Aorta (tissue), 5 donors: ENCODE data around the gene PDIA6. TPM values are rescaled to one million over a fixed set of nuclear protein-coding genes. Genes with fewer than 3 reads are reported as not detected.

Experiments used
- ATAC-seq: fragments of 200-7000 bp; cut with Tn5 transposase; one replicate; pipeline ENCODE4 v1.9.1; 2022; ENCODE audit warnings: moderate library complexity; ENCODE audit not compliant: low FRiP score
- DNase-seq, 2 donors: peaks; one replicate each; pipeline ENCODE4 v3.0.0-alpha.2; 2020
- H3K27ac ChIP-seq, 2 donors: one replicate each; pipeline ENCODE4 v1.5.1; 2013; ENCODE audit warnings: low read length in 2 of 2, mild to moderate bottlenecking in 2 of 2, moderate library complexity in 2 of 2, control low read depth in 1 of 2, inconsistent platforms in 1 of 2, low read depth in 1 of 2
- H3K27me3 ChIP-seq, 2 donors: one replicate each; pipeline ENCODE4 v1.6.1; 2013; ENCODE audit warnings: control low read depth in 1 of 2, low read length in 1 of 2, mild to moderate bottlenecking in 1 of 2, moderate library complexity in 1 of 2; ENCODE audit not compliant: insufficient read depth in 2 of 2, control insufficient read depth in 1 of 2
- H3K36me3 ChIP-seq, 2 donors: one replicate each; pipeline ENCODE4 v1.6.1; 2013; ENCODE audit warnings: control low read depth in 1 of 2, low read length in 1 of 2, mild to moderate bottlenecking in 1 of 2; ENCODE audit not compliant: insufficient read depth in 2 of 2, control insufficient read depth in 1 of 2
- H3K4me1 ChIP-seq, 2 donors: one replicate each; pipeline ENCODE4 v1.6.1; 2013; ENCODE audit warnings: low read length in 2 of 2, control low read depth in 1 of 2, mild to moderate bottlenecking in 1 of 2, moderate library complexity in 1 of 2; ENCODE audit not compliant: insufficient read depth in 2 of 2, control insufficient read depth in 1 of 2
- H3K4me3 ChIP-seq, 2 donors: one replicate each; pipeline ENCODE4 v1.5.1; 2013; ENCODE audit warnings: low read length in 2 of 2, control low read depth in 1 of 2, mild to moderate bottlenecking in 1 of 2
- H3K9me3 ChIP-seq: one replicate; pipeline ENCODE4 v1.6.1; 2013; ENCODE audit warnings: mild to moderate bottlenecking, low read length; ENCODE audit not compliant: control insufficient read depth
- WGBS, 2 donors: extraction: QIAGEN DNeasy Blood & Tissue Kit; methylation state at CpG; one replicate each; pipeline ENCODE4 v1.1.7; 2013; 5-methylcytosine and 5-hydroxymethylcytosine counted together
- intact Hi-C, 2 donors: fragments of 100-400 bp; cut with DNase I; formaldehyde crosslinking; loops; one replicate each; pipeline versions ENCODE4 v1.14.2 to v1.15.0; 2022
- polyA plus RNA-seq, 2 donors: library from polyadenylated mRNA; stranded (reverse); fragments of 200-250 nt; gene quantifications; one replicate each; pipeline ENCODE4 v1.2.3, GENCODE V29; 2013
- total RNA-seq, 2 donors: library from RNA; stranded (reverse); fragmentation: NEBNext Ultra II Directional; extraction: Animal tissue kit (Norgen Biotek cat#: 25700); gene quantifications; one replicate each; pipeline ENCODE4 v1.2.1, GENCODE V29; 2021
- donor health status: healthy with polysubstance abuse.
- donor health status: Bipolar disorder and iron deficiency.
- donor health status: DM: no; HTN: no; CAD: no.
- donor health status: DM: no; HTN: no; CAD: no.
- donor health status: DM: yes; HTN: yes; CAD: no.

PDIA6 gene
- total and polyA plus RNA-seq, 4 donors = 89.4 to 128 (median 105) TPM

DNA sequence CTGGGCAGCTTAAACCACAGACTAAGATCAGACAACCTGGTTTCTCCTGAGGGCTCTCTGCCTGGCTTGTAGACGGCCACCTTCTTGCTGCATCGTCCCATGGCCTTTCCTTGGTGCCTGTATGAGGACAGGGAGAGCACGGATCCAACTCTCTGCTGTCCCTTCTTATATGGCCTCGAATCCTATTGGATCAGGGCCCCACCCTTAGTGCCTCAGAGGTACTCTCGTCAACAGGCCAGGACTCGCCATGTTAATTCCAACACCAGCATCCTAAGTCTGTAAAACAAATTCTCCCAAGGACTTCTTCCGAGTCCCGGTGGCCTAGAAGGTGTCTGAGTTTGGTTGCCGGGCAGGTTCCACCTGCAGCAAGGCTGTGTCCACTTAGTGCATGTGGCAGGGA is 51.0 kb downstream of the PDIA6 start:
- no peaks in the 10 kb centered on the region for H3K9me3 ChIP-seq
- WGBS, 2 donors = 85 to 89% methylated on average over 9 of the region's 9 CpGs
- no peaks in the 10 kb centered on the region for H3K4me1 ChIP-seq
- H3K27ac ChIP-seq = no peak overlapping the region
- H3K36me3 ChIP-seq = no peaks in the 10 kb centered on the region
- peak in 1 of 2 donors; percentile 45 for DNase-seq
- intact Hi-C loops = no loop called here
- ATAC-seq = no peak
- no peak overlapping the region for H3K4me3 ChIP-seq
- H3K27me3 ChIP-seq = no peaks in the 10 kb centered on the region

DNA sequence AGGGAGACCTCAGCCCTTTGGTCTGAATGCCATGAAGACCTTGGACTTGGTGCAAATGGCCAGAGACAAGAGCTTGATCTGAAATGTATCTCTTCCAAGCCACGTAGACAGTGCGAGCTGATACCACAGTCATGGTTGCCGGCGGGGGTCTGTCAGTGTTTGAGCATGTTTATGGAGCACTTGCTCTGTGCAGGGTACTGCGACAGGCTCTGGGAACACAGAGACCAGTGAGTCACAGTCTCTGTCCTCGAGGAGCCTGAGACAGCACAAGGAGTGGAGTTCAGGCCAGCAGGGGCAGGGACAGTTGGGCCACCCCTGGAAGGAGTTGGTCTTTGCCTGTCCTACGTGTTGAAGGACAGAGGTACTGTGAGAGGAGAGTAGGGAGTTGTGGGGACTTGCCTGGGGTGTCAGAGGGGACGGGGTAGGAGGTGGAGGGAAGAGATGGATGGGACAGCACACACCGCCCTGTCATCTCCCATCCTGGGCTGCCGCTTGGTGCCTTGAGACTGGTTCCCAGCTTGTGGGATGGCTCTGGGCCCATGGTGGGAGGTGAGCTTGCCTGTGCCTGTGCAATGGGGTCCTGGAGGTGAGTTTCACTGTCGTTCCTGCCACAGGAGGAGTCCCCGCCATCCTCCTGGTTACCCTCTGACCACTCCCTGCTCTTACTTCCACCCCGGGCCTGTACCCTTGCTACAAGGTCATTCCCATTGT is 51.6 kb downstream of the PDIA6 start:
- peak in 1 of 2 donors; percentile 63 for DNase-seq

DNA sequence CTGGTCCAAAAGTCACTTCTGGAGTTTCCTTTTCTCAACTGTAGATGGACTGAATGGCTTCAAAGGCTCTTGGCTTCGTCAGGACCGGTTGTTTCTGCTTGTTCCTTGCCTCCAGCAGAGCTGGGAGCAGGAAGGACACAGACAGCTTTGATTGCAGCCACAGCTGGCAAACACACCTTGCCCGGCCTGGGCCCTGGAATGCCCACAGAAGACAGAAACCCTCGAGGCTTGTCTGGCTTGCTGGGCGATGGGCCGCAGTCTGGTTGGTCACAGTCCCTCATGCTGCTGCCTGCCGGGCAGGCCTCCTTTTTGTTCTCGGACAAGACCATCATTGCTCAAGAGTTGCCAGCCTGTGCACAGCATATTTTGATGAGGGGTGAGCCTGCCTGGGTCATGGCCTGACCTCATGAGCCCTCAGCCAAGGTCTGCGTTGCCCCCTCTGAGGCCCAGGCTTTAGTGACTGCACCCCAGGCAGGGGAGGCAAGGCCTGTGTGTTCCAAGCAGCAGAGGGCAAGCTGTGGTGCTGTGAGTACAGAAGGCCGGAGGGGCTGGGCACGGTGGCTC is 53.4 kb downstream of the PDIA6 start:
- ATAC-seq = no peak
- Histone ChIP-seq H3K27ac (no peak overlapping the region), H3K4me1 (no peaks in the 10 kb centered on the region), H3K9me3 (no peaks in the 10 kb centered on the region), H3K27me3 (no peaks in the 10 kb centered on the region), H3K4me3 (no peak overlapping the region), H3K36me3 (no peaks in the 10 kb centered on the region)
- DNase-seq = peak in 1 of 2 donors; percentile 68
- WGBS, 2 donors = 89 to 91% methylated on average over 11 of the region's 11 CpGs
- intact Hi-C loops = no loop called here

More for the DNA sequence above, 51.6 kb downstream of the PDIA6 start:
- H3K27me3 ChIP-seq = no peaks in the 10 kb centered on the region
- no peaks in the 10 kb centered on the region for H3K4me1 ChIP-seq
- intact Hi-C loops = no loop called here
- H3K4me3 ChIP-seq = no peak overlapping the region
- no peaks in the 10 kb centered on the region for H3K36me3 ChIP-seq
- 88 to 90% methylated on average over 13 of the region's 13 CpGs for WGBS, 2 donors
- no peak overlapping the region for H3K27ac ChIP-seq
- H3K9me3 ChIP-seq = no peaks in the 10 kb centered on the region
- no peak for ATAC-seq

DNA sequence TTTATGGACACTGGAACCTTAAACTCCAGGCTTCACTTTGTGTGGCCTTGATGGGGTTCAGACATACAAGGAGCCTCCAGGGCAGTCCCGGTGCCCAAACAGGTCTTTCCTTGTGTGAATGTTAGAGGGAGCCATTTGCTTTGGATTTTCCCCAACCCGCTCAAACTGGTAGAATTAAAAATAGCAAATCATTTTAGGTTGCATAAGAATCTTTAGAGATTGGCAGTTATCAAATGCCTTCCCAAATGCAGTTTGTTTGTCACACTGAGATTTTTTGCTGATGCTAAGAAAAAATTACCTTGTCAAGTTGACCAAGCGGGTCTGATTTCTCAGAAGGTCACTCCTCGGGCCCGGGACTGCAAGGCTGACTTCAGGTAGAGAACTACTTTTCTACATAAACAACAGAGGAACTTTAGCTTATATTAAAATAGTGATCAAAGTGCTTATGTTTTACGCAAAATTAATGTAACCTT is 54.7 kb downstream of the PDIA6 start:
- 92 to 93% methylated on average over 6 of the region's 6 CpGs for WGBS, 2 donors
- intact Hi-C loops = no loop called here
- Histone ChIP-seq H3K4me1 (no peaks in the 10 kb centered on the region), H3K27ac (no peak overlapping the region), H3K4me3 (no peak overlapping the region), H3K9me3 (no peaks in the 10 kb centered on the region), H3K36me3 (no peaks in the 10 kb centered on the region), H3K27me3 (no peaks in the 10 kb centered on the region)
- no peak for DNase-seq
- ATAC-seq = no peak

DNA sequence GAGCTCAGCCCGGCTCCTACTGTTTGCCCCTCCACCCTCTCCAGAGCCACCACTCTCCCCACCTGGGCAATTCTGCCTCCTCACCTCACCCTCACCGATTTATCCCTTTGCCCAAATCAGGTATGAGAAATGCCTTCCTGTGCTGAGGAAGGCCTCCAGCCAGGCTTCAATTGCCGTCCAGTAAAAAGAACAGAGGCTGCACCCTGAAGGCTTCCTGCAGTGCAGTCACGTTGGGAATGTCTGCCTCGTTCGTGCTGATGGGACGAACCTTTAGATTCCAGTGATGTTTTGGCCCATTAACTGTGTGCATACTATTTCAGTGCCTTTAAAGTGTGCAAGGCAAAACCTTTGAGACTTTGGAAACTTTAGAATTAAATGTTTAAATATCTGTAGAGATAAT is 57.0 kb downstream of the PDIA6 start:
- H3K9me3 ChIP-seq = no peaks in the 10 kb centered on the region
- H3K4me3 ChIP-seq = no peak overlapping the region
- intact Hi-C loops = no loop called here
- no peaks in the 10 kb centered on the region for H3K4me1 ChIP-seq
- DNase-seq = no peak
- no peak for ATAC-seq
- H3K27me3 ChIP-seq = no peaks in the 10 kb centered on the region
- WGBS, 2 donors = 56% methylated on average over 7 of the region's 7 CpGs
- H3K27ac ChIP-seq = no peak overlapping the region
- no peaks in the 10 kb centered on the region for H3K36me3 ChIP-seq

DNA sequence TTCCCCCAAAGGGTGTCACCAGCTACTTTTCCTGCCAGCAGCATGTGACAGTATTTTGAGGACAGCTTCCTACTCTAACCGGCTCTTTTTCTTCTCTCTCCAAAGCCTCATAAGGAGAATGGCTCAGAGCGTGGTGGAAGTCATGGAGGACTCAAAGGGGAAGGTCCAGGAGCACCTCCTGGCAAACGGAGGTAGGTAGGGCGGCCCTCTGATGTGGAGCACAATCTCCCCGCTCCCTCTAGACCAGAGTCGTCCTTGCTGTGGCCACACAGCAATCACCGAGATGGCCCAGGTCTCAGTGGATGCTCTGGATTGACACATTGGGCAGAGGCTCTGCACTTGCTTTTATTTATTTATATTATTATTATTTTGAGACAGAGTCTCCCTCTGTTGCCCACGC is 58.7 kb downstream of the PDIA6 start:
- intact Hi-C loops = no loop called here
- ATAC-seq (no peak), DNase-seq (peak in 1 of 2 donors; percentile 43)
- no peaks in the 10 kb centered on the region for H3K36me3 ChIP-seq
- 84 to 86% methylated on average over 8 of the region's 8 CpGs for WGBS, 2 donors
- H3K27me3 ChIP-seq = no peaks in the 10 kb centered on the region
- no peaks in the 10 kb centered on the region for H3K4me1 ChIP-seq
- no peaks in the 10 kb centered on the region for H3K9me3 ChIP-seq
- H3K27ac ChIP-seq = no peak overlapping the region
- H3K4me3 ChIP-seq = no peak overlapping the region

DNA sequence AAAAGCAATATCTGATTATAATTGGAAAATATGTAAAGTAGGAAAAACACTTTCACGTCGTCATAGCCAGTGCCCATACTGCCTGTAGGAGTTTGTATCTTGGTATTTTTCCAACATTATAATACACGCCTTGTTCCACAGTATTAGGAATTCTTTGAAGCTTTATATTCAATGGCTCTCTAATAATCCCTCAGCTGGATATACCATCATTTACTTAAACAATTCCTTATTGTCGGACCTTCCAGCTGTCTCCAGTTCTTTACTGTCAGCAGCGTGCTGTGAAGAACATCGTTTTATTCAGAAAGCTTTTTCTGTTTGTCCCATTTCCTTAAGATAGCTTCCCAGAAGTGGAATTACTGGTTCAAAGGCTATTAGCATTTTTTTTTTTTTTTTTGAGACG is 59.4 kb downstream of the PDIA6 start:
- Histone ChIP-seq H3K27me3 (no peaks in the 10 kb centered on the region), H3K4me1 (no peaks in the 10 kb centered on the region), H3K9me3 (no peaks in the 10 kb centered on the region), H3K4me3 (no peak overlapping the region), H3K36me3 (no peaks in the 10 kb centered on the region), H3K27ac (no peak overlapping the region)
- no peak for DNase-seq
- no peak for ATAC-seq
- intact Hi-C loops = no loop called here
- 66 to 72% methylated on average over 7 of the region's 7 CpGs for WGBS, 2 donors

DNA sequence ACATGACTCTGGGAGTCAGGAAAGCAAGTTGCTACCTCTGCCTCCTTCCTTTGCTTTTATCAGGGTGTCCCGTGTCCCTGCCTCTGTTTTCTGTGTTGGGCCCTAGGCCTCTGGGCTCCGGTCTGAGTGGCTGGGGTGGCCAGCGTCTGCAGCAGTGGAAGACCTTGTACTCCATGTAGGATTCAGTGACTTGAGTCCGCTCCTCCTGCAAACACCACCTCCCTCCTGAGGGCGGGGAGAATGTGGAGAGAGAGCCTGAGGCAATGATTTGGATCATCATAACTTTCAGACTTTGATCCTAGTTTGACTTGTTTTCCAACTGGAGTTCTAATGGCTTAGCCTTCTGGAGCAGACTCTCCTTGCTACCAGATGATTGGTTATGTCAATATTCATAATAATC is 60.3 kb downstream of the PDIA6 start:
- no peaks in the 10 kb centered on the region for H3K36me3 ChIP-seq
- H3K4me3 ChIP-seq = no peak overlapping the region
- no peak overlapping the region for H3K27ac ChIP-seq
- no peaks in the 10 kb centered on the region for H3K9me3 ChIP-seq
- no peaks in the 10 kb centered on the region for H3K27me3 ChIP-seq
- DNase-seq (peak in 1 of 2 donors; percentile 52), ATAC-seq (no peak)
- 82 to 84% methylated on average over 5 of the region's 5 CpGs for WGBS, 2 donors
- no peaks in the 10 kb centered on the region for H3K4me1 ChIP-seq
- intact Hi-C loops = no loop called here

DNA sequence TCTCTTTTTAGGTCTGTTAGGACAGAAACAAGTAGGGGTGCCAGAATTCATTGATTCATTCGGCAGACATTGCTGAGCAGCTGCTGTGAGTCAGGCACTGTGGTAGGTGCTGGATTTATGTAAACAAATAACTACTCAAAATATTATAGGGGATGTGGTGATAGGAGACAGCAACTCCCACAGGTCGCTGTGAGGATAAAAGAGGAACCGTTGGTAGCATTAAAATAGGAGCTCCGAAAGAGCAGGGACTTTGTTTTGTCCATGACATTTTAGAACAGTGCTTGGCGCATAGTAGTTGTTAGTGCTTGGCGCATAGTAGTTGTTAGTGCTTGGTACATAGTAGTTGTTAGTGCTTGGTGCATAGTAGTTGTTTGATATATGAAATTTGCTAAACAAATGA is 62.0 kb downstream of the PDIA6 start:
- Histone ChIP-seq H3K36me3 (no peaks in the 10 kb centered on the region), H3K27ac (no peak overlapping the region), H3K4me3 (no peak overlapping the region), H3K9me3 (no peaks in the 10 kb centered on the region), H3K27me3 (no peaks in the 10 kb centered on the region), H3K4me1 (no peaks in the 10 kb centered on the region)
- intact Hi-C loops = no loop called here
- DNase-seq (no peak), ATAC-seq (no peak)
- 87 to 88% methylated on average over 6 of the region's 6 CpGs for WGBS, 2 donors
